ENCODE results near the gene LPAR1.
"Not testable (repeated sequence)": the region's sequence is repeated elsewhere in the genome, so short reads cannot be mapped to it uniquely, and the experiment has no call there.

The LPAR1 gene

GRCh38 chr9:110835404-110835803 lies 202.9 kb downstream of the LPAR1 start:
- Histone ChIP-seq H3K27ac (peak overlapping the region; percentile 21), H3K27me3 (replicated peaks) (no peaks in the 10 kb centered on the region), H3K4me3 (ENCODE audit: low read depth, low read length) (no peak overlapping the region), H3K36me3 (replicated peaks) (no peaks in the 10 kb centered on the region)
- peak; percentile 40 for DNase-seq
- in situ Hi-C loops (cut with HindIII; ENCODE audit: low pct_ligation_motif_present, low sequenced_read_pairs) = no loop called here
- no peak for TF ChIP-seq CTCF (IDR thresholded peaks at IDR 0.05; ENCODE audit: low read depth, low read length, missing control alignments)

GRCh38 chr9:110832926-110833325 lies 205.3 kb downstream of the LPAR1 start:
- TF ChIP-seq CTCF (IDR thresholded peaks at IDR 0.05; ENCODE audit: low read depth, low read length, missing control alignments) = no peak
- Histone ChIP-seq H3K27me3 (replicated peaks) (no peaks in the 10 kb centered on the region), H3K4me3 (ENCODE audit: low read depth, low read length) (no peak overlapping the region), H3K36me3 (replicated peaks) (no peaks in the 10 kb centered on the region), H3K27ac (no peak overlapping the region)
- in situ Hi-C loops (cut with HindIII; ENCODE audit: low pct_ligation_motif_present, low sequenced_read_pairs) = no loop called here
- no peak for DNase-seq

GRCh38 chr9:110830495-110830894 lies 207.8 kb downstream of the LPAR1 start:
- H3K4me3 ChIP-seq (ENCODE audit: low read depth, low read length) = no peak overlapping the region
- in situ Hi-C loops (cut with HindIII; ENCODE audit: low pct_ligation_motif_present, low sequenced_read_pairs) = no loop called here
- TF ChIP-seq CTCF (IDR thresholded peaks at IDR 0.05; ENCODE audit: low read depth, low read length, missing control alignments) = no peak
- DNase-seq = no peak
- no peaks in the 10 kb centered on the region for H3K27me3 ChIP-seq (replicated peaks)
- H3K36me3 ChIP-seq (replicated peaks) = no peaks in the 10 kb centered on the region
- no peak overlapping the region for H3K27ac ChIP-seq

GRCh38 chr9:110828264-110828663 lies 210.0 kb downstream of the LPAR1 start:
- peak; percentile 46 for DNase-seq
- H3K4me3 ChIP-seq (ENCODE audit: low read depth, low read length) = no peak overlapping the region
- no peak overlapping the region for H3K27ac ChIP-seq
- no peak for TF ChIP-seq CTCF (IDR thresholded peaks at IDR 0.05; ENCODE audit: low read depth, low read length, missing control alignments)
- no peaks in the 10 kb centered on the region for H3K27me3 ChIP-seq (replicated peaks)
- in situ Hi-C loops (cut with HindIII; ENCODE audit: low pct_ligation_motif_present, low sequenced_read_pairs) = no loop called here
- H3K36me3 ChIP-seq (replicated peaks) = no peaks in the 10 kb centered on the region

GRCh38 chr9:110826400-110826799 lies 211.9 kb downstream of the LPAR1 start:
- H3K36me3 ChIP-seq (replicated peaks); H3K27ac ChIP-seq; DNase-seq; in situ Hi-C loops (cut with HindIII; ENCODE audit: low pct_ligation_motif_present, low sequenced_read_pairs); H3K4me3 ChIP-seq (ENCODE audit: low read depth, low read length); H3K27me3 ChIP-seq (replicated peaks): not testable (repeated sequence)

- H3K27ac ChIP-seq = no peak overlapping the region
- no peaks in the 10 kb centered on the region for H3K27me3 ChIP-seq (replicated peaks)
- no peak for TF ChIP-seq CTCF (IDR thresholded peaks at IDR 0.05; ENCODE audit: low read depth, low read length, missing control alignments)
- no peak overlapping the region for H3K4me3 ChIP-seq (ENCODE audit: low read depth, low read length)
- H3K36me3 ChIP-seq (replicated peaks) = no peaks in the 10 kb centered on the region
- in situ Hi-C loops (cut with HindIII; ENCODE audit: low pct_ligation_motif_present, low sequenced_read_pairs) = no loop called here
- DNase-seq = no peak
Measured at GRCh38 chr9:110825950-110826349, 212.3 kb downstream of the LPAR1 start.

GRCh38 chr9:110825129-110825528 lies 213.1 kb downstream of the LPAR1 start:
- H3K36me3 ChIP-seq (replicated peaks); H3K27me3 ChIP-seq (replicated peaks); H3K27ac ChIP-seq; DNase-seq; H3K4me3 ChIP-seq (ENCODE audit: low read depth, low read length); in situ Hi-C loops (cut with HindIII; ENCODE audit: low pct_ligation_motif_present, low sequenced_read_pairs): not testable (repeated sequence)
